GF-D8 (cell line): ENCODE measurements around the gene DENND1A.

Experiments
- DNase-seq: peaks from one replicate; lab custom pipeline; 2025; lab: John Stamatoyannopoulos, UW

Gene DENND1A

GRCh38 chr9:123483191-123483803 lies 446.6 kb downstream of the DENND1A start:
- no peak for DNase-seq

- no peak for DNase-seq
Measured at GRCh38 chr9:123482295-123482968, 447.5 kb downstream of the DENND1A start.

GRCh38 chr9:123481209-123481865 lies 448.6 kb downstream of the DENND1A start:
- DNase-seq = no peak

GRCh38 chr9:123480791-123481190 lies 449.1 kb downstream of the DENND1A start:
- DNase-seq = no peak

- DNase-seq = no peak
Measured at GRCh38 chr9:123480096-123480495, 449.8 kb downstream of the DENND1A start.

- no peak for DNase-seq
Measured at GRCh38 chr9:123478967-123479602, 450.8 kb downstream of the DENND1A start.

- no peak for DNase-seq
Measured at GRCh38 chr9:123478160-123478559, 451.8 kb downstream of the DENND1A start.

- DNase-seq = no peak
Measured at GRCh38 chr9:123475407-123475806, 454.5 kb downstream of the DENND1A start.

GRCh38 chr9:123472862-123473614 lies 456.9 kb downstream of the DENND1A start:
- no peak for DNase-seq

- no peak for DNase-seq
Measured at GRCh38 chr9:123471843-123472570, 457.9 kb downstream of the DENND1A start.

GRCh38 chr9:123470991-123471770 lies 458.7 kb downstream of the DENND1A start:
- DNase-seq = no peak

- DNase-seq = peak; percentile 82
Measured at GRCh38 chr9:123470121-123470782, 459.7 kb downstream of the DENND1A start.

- no peak for DNase-seq
Measured at GRCh38 chr9:123469282-123469681, 460.6 kb downstream of the DENND1A start.

- DNase-seq = no peak
Measured at GRCh38 chr9:123468541-123468940, 461.4 kb downstream of the DENND1A start.

- DNase-seq = no peak
Measured at GRCh38 chr9:123465304-123465703, 464.6 kb downstream of the DENND1A start.

GRCh38 chr9:123460091-123460490 lies 469.8 kb downstream of the DENND1A start:
- no peak for DNase-seq

GRCh38 chr9:123457583-123457982 lies 472.3 kb downstream of the DENND1A start:
- DNase-seq = no peak

GRCh38 chr9:123456011-123456410 lies 473.9 kb downstream of the DENND1A start:
- DNase-seq = no peak

GRCh38 chr9:123455187-123455586 lies 474.7 kb downstream of the DENND1A start:
- DNase-seq = no peak

GRCh38 chr9:123454361-123454760 lies 475.6 kb downstream of the DENND1A start:
- no peak for DNase-seq
